Ascending aorta (tissue), 2 donors: ENCODE data around the gene AFF3. TPM values are rescaled to one million over a fixed set of nuclear protein-coding genes. Genes with fewer than 3 reads are reported as not detected.

Source experiments
- DNase-seq, 2 donors: peaks; one replicate each; pipeline ENCODE4 v3.0.0-alpha.2; 2019; ENCODE audit warnings: low spot score in 2 of 2
- H3K27ac ChIP-seq, 2 donors: fragments of 200-600 bp; sonication (generic); one replicate each; pipeline ENCODE4 v1.5.1; 2016 to 2017; ENCODE audit warnings: mild to moderate bottlenecking in 1 of 2
- H3K27me3 ChIP-seq: fragments of 200-600 bp; sonication (generic); one replicate; pipeline ENCODE4 v1.5.1; 2017
- H3K36me3 ChIP-seq, 2 donors: fragments of 200-600 bp; sonication (generic); one replicate each; pipeline ENCODE4 v1.5.1; 2016
- H3K4me1 ChIP-seq, 2 donors: fragments of 200-600 bp; sonication (generic); one replicate each; pipeline ENCODE4 v1.5.1; 2016 to 2017; ENCODE audit warnings: mild to moderate bottlenecking in 1 of 2
- H3K4me3 ChIP-seq, 2 donors: fragments of 200-600 bp; sonication (generic); one replicate each; pipeline ENCODE4 v1.5.1; 2016 to 2017; ENCODE audit warnings: mild to moderate bottlenecking in 1 of 2
- H3K9me3 ChIP-seq, 2 donors: fragments of 200-600 bp; sonication (generic); one replicate each; pipeline ENCODE4 v1.5.1; 2016
- intact Hi-C: fragments of 100-400 bp; cut with DNase I; formaldehyde crosslinking; loops from one replicate; pipeline ENCODE4 v1.15.1; 2023
- total RNA-seq: library from RNA; depleted of rRNA; stranded (reverse); fragments of >200 nt; gene quantifications from one replicate; pipeline ENCODE4 v1.1.0, GENCODE V29; 2016
- TF ChIP-seq, protein P1 (sequence below), 3 experiments: fragments of 200-600 bp in 2 of 3; fragments of 450-650 bp in 1 of 3; sonication (generic) in 2 of 3; IDR thresholded peaks; one replicate each; pipeline ENCODE4 v1.5.1; 2016 to 2019; ENCODE audit warnings: antibody characterized with exemption in 3 of 3, mild to moderate bottlenecking in 1 of 3, moderate library complexity in 1 of 3

The AFF3 gene
- total RNA-seq, 1 donor from 2014 or later: 7.1 TPM

DNA sequence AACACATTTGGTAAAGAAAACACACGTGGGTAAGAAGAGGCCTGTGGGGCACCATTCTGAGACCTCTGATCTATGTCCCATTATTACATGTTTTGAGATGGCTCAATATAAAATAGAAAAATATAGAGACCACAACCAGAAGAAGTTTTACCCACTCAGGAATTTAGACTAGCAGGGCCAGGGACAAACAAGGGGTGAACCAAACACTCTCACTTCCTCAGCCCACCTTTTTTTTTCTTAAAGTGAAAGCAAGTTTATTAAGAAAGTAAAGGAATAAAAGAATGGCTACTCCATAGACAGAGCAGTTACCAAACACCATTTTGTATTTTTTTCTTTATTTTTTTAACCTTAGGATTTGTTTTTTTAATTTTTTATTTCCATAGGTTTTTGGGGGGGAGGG is 533.5 kb downstream of the AFF3 start:
- no peaks in the 10 kb centered on the region for H3K36me3 ChIP-seq
- H3K4me3 ChIP-seq: no peak overlapping the region
- TF ChIP-seq, protein P1, sequence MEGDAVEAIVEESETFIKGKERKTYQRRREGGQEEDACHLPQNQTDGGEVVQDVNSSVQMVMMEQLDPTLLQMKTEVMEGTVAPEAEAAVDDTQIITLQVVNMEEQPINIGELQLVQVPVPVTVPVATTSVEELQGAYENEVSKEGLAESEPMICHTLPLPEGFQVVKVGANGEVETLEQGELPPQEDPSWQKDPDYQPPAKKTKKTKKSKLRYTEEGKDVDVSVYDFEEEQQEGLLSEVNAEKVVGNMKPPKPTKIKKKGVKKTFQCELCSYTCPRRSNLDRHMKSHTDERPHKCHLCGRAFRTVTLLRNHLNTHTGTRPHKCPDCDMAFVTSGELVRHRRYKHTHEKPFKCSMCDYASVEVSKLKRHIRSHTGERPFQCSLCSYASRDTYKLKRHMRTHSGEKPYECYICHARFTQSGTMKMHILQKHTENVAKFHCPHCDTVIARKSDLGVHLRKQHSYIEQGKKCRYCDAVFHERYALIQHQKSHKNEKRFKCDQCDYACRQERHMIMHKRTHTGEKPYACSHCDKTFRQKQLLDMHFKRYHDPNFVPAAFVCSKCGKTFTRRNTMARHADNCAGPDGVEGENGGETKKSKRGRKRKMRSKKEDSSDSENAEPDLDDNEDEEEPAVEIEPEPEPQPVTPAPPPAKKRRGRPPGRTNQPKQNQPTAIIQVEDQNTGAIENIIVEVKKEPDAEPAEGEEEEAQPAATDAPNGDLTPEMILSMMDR (IDR thresholded peaks at IDR 0.05): no peak
- peaks cover 0 to 9% of the 10 kb centered on the region in 2 donors for H3K4me1 ChIP-seq
- no peak for DNase-seq
- H3K9me3 ChIP-seq: no peaks in the 10 kb centered on the region
- H3K27ac ChIP-seq: no peak overlapping the region
- intact Hi-C loops: no loop called here
- no peaks in the 10 kb centered on the region for H3K27me3 ChIP-seq

DNA sequence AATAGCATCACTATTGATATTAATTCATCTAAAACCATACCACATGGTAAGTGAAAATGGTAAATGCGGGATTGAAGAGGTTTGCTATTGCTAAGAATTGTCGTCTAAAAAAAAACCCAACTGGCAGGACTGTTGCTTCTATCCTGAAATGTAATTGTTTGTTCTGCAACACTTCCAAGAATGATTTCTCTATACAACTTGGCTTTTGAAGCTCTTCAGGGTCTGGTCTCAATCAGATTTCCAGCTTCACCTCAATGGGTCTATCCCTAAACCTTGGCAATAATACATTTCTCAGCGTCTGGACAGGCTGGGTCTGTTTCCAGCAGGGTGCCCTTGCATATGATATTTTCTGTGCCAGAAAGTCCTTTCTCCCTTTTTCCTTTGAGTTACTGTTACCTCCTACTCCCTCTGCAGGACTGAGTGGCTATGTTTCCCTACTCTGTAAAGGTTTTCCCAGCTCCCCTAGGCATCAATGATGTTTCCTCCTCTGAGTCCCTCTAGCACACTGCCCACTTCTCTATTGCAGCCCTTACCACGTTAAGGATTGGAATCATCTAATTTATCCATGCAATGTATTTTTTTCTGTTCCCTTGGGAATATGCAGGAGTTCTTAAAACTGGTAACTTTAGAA is 534.4 kb downstream of the AFF3 start:
- no peaks in the 10 kb centered on the region for H3K27me3 ChIP-seq
- no peaks in the 10 kb centered on the region for H3K36me3 ChIP-seq
- TF ChIP-seq, protein P1 (IDR thresholded peaks at IDR 0.05): peak in 1 of 3 experiments; percentile 23
- peaks cover 0 to 9% of the 10 kb centered on the region in 2 donors for H3K4me1 ChIP-seq
- H3K4me3 ChIP-seq: peak overlapping the region in 1 of 2 donors; percentile 25
- peak overlapping the region in 1 of 2 donors; percentile 19 for H3K27ac ChIP-seq
- intact Hi-C loops: no loop called here
- no peak for DNase-seq
- no peaks in the 10 kb centered on the region for H3K9me3 ChIP-seq

DNA sequence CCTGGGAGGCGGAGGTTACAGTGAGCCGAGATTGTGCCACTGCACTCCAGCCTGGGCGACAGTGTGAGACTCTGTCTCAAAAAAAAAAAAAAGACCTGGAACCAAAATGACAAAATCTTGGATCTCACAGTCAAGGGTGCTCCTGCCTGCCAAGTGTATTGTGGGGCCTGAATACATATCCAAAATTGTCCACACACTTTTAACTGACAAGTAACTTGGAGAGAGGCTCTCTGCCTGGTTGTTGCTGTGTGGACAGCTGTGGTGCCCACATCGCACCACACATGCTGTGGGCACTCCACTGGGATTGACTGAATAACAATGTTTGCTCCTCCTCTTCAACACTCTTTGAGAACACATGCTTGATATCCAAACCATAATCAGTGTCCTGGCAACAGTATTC is 534.9 kb downstream of the AFF3 start:
- peak overlapping the region in 1 of 2 donors; percentile 25 for H3K4me3 ChIP-seq
- intact Hi-C loops: no loop called here

DNA sequence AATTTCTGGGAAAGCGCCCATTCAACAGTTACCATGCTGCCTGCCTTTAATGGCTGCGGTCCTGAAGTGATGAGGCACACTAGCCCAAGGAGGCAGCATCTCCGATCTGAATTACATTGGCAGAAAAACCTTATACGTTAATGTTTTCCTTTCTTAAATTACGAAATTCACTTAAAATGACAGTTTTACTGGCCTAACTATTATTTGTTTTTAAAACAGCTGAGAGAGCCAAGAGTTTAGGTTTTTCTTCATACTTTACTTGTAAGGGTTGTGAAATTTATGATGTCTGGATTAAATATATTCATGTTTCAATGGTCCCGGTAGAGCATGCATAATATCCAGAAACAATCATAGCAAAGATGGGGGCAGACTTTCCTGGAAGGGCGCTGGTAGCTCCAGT is 537.4 kb downstream of the AFF3 start:
- Histone ChIP-seq H3K4me1 (peaks cover 0 to 9% of the 10 kb centered on the region in 2 donors), H3K9me3 (no peaks in the 10 kb centered on the region), H3K27me3 (no peaks in the 10 kb centered on the region), H3K36me3 (no peaks in the 10 kb centered on the region), H3K27ac (no peak overlapping the region), H3K4me3 (no peak overlapping the region)
- TF ChIP-seq, protein P1 (IDR thresholded peaks at IDR 0.05): no peak
- DNase-seq: no peak
- intact Hi-C loops: no loop called here

More for the DNA sequence above, 534.9 kb downstream of the AFF3 start:
- H3K27me3 ChIP-seq: no peaks in the 10 kb centered on the region
- DNase-seq: no peak
- peaks cover 0 to 9% of the 10 kb centered on the region in 2 donors for H3K4me1 ChIP-seq
- no peaks in the 10 kb centered on the region for H3K36me3 ChIP-seq
- H3K27ac ChIP-seq: peak overlapping the region in 1 of 2 donors; percentile 19
- no peaks in the 10 kb centered on the region for H3K9me3 ChIP-seq
- TF ChIP-seq, protein P1 (IDR thresholded peaks at IDR 0.05): no peak

DNA sequence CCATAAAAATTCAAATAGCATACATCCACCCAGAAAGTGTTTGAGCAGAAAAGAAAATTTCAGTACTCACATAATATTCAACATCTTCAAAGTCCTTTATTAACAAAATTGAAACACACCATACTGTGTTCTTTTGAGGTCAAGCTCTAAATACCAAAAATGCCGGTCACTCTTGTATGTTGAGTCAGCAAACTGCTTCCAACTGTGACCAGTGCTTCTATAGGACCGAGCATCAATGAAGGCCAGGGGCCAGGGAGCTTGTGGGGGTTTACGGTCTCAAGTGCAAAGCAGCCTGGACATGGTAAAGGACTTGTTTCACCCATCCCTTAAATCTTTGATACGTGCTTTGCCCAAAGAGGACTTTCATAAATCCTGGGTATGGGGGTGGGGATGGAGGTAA is 539.9 kb downstream of the AFF3 start:
- Histone ChIP-seq H3K4me3 (no peak overlapping the region), H3K4me1 (peaks cover 0 to 3% of the 10 kb centered on the region in 2 donors), H3K9me3 (no peaks in the 10 kb centered on the region), H3K36me3 (no peaks in the 10 kb centered on the region), H3K27me3 (no peaks in the 10 kb centered on the region), H3K27ac (no peak overlapping the region)
- intact Hi-C loops: no loop called here
- DNase-seq: no peak
- TF ChIP-seq, protein P1 (IDR thresholded peaks at IDR 0.05): no peak
